Measurements from ENCODE around the gene WDR18. TPM values are rescaled to one million over a fixed set of nuclear protein-coding genes. Genes with fewer than 3 reads are reported as not detected.

Gene WDR18
- total RNA-seq, 1 experiment from 2014 or later = 94.7 TPM

DNA sequence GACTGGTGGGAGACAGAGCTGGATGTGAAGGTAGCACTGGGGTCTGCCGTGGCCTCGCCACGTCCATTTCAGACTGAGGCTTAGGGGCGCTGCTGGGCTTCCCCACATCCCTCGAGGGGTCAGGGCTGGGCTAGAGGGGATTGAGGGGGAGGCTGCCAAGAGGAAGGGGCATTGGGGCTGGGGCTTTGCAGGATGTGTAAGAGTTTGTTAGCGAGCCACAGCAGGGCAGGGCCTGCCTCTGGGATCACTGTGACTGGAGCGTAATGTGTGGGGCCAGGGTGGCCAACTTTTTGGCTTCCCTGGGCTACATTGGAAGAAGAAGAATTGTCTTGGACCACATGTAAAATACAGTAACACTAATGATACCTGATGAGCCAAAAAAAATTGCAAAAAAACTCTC, 44.2 kb upstream of the WDR18 start:
- no peak overlapping the region for H3K4me2 ChIP-seq (ENCODE audit: insufficient read depth, insufficient read length, low read length)
- no CpG with 5 or more reads among the region's 7 CpGs for WGBS (ENCODE audit: extremely low coverage, insufficient read length, low lambda C conversion rate)
- no peak overlapping the region for H2BK120ac ChIP-seq (ENCODE audit: low read depth, low read length, poor library complexity, severe bottlenecking)
- no peaks in the 10 kb centered on the region for H3K23me2 ChIP-seq (ENCODE audit: insufficient read length, low read depth, low read length, poor library complexity, severe bottlenecking)
- no peak overlapping the region for H3K4ac ChIP-seq (ENCODE audit: low read depth, low read length)
- H2AFZ ChIP-seq (ENCODE audit: low read length) = no peak overlapping the region
- no peak for DNase-seq
- no peak overlapping the region for H2BK12ac ChIP-seq (ENCODE audit: insufficient read length, low read depth, low read length)
- peaks cover 10% of the 10 kb centered on the region; the same call in 1 of the 2 replicates for H3K79me2 ChIP-seq (ENCODE audit: insufficient read depth, low read length)
- no peaks in the 10 kb centered on the region for H3K27me3 ChIP-seq (ENCODE audit: insufficient read depth, low read length)
- no peaks in the 10 kb centered on the region for H3K9me3 Mint-ChIP-seq
- H3K4me1 Mint-ChIP-seq = 0 out of 4 replicates have a peak, but pooled peaks cover 0 to 3% of the 10 kb centered on the region in 2 experiments
- H4K8ac ChIP-seq (replicated peaks; ENCODE audit: insufficient read length, low read depth, low read length) = no peak overlapping the region
- H2BK5ac ChIP-seq (ENCODE audit: insufficient read length, low read length) = no peak overlapping the region
- H3K27ac Mint-ChIP-seq = peak overlapping the region; percentile 84 to 89 (median 85); a peak in 6 of 7 replicates
- H3K56ac ChIP-seq (ENCODE audit: insufficient read length, low read depth, low read length) = no peak overlapping the region
- H3K27ac ChIP-seq (ENCODE audit: insufficient read length, low read depth, low read length) = no peak overlapping the region
- peaks cover 19 to 52% (median 50%) of the 10 kb centered on the region in 3 experiments; a peak in 6 of 7 replicates for H3K36me3 Mint-ChIP-seq (ENCODE audit: insufficient read depth in 1 of 3, low read depth in 3 of 3)
- H3K27me3 Mint-ChIP-seq (ENCODE audit: low read depth) = no peaks in the 10 kb centered on the region; the same call in 1 of the 2 replicates
- no peak overlapping the region for H3K23ac ChIP-seq (ENCODE audit: insufficient read length, low read depth, low read length)
- H3K79me1 ChIP-seq (ENCODE audit: insufficient read depth, low read depth, low read length, poor library complexity, severe bottlenecking) = no peaks in the 10 kb centered on the region
- no peak overlapping the region for H3K14ac ChIP-seq (ENCODE audit: insufficient read depth, low read length)
- H3T11ph ChIP-seq (ENCODE audit: low read length) = no peak overlapping the region
- no peak overlapping the region for H2BK20ac ChIP-seq (ENCODE audit: low read depth, low read length, poor library complexity, severe bottlenecking)
- H2BK15ac ChIP-seq (ENCODE audit: low read depth, low read length) = no peak overlapping the region
- H4K5ac ChIP-seq (ENCODE audit: insufficient read length, low read depth, low read length) = no peak overlapping the region
- TF ChIP-seq, protein P1, sequence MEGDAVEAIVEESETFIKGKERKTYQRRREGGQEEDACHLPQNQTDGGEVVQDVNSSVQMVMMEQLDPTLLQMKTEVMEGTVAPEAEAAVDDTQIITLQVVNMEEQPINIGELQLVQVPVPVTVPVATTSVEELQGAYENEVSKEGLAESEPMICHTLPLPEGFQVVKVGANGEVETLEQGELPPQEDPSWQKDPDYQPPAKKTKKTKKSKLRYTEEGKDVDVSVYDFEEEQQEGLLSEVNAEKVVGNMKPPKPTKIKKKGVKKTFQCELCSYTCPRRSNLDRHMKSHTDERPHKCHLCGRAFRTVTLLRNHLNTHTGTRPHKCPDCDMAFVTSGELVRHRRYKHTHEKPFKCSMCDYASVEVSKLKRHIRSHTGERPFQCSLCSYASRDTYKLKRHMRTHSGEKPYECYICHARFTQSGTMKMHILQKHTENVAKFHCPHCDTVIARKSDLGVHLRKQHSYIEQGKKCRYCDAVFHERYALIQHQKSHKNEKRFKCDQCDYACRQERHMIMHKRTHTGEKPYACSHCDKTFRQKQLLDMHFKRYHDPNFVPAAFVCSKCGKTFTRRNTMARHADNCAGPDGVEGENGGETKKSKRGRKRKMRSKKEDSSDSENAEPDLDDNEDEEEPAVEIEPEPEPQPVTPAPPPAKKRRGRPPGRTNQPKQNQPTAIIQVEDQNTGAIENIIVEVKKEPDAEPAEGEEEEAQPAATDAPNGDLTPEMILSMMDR (conservative IDR thresholded peaks at IDR 0.05) = no peak
- no peaks in the 10 kb centered on the region for H3K9me3 ChIP-seq (ENCODE audit: control insufficient read depth, low read depth, low read length)
- H3K4me1 ChIP-seq (ENCODE audit: insufficient read depth, low read length) = no peaks in the 10 kb centered on the region
- H4K91ac ChIP-seq (ENCODE audit: insufficient read length, low read depth, low read length) = no peak overlapping the region
- H3K9ac ChIP-seq (ENCODE audit: extremely low read depth, insufficient read length, low read length) = no peak overlapping the region
- H2AK5ac ChIP-seq (ENCODE audit: insufficient read length, low read length) = no peak overlapping the region
- H3K4me3 Mint-ChIP-seq = peak overlapping the region in 1 of 2 experiments; percentile 50; a peak in 2 of 5 replicates
- no peak overlapping the region for H3K18ac ChIP-seq (ENCODE audit: insufficient read length, low read depth, low read length)
- peaks cover 3% of the 10 kb centered on the region for H4K20me1 ChIP-seq (ENCODE audit: control insufficient read depth, insufficient read depth, insufficient read length)

Measured in H9 (cell line).